ENCODE measurements around the gene DHRS2.

The DHRS2 gene

DNA sequence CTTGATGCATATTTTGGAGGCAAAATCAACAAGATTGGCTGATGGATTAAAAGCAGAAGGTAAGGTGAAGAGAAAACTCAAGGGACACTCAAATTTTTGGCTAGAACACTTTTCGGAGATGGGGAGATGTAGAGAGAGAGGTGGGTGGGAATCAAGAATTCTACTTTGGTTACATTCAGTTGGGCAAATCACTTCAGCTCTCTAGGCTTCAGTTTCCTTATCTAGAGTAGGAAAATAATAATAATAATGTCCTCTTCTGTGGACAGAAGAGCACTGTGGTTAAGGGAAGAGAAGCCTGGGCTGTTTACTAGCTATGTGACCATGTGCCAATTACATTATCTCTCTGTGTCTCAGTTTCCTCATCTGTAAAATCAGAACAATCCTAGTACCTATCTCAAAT is 23.4 kb upstream of the DHRS2 start:
- DNase-seq (ENCODE audit: low spot score): no peak

DNA sequence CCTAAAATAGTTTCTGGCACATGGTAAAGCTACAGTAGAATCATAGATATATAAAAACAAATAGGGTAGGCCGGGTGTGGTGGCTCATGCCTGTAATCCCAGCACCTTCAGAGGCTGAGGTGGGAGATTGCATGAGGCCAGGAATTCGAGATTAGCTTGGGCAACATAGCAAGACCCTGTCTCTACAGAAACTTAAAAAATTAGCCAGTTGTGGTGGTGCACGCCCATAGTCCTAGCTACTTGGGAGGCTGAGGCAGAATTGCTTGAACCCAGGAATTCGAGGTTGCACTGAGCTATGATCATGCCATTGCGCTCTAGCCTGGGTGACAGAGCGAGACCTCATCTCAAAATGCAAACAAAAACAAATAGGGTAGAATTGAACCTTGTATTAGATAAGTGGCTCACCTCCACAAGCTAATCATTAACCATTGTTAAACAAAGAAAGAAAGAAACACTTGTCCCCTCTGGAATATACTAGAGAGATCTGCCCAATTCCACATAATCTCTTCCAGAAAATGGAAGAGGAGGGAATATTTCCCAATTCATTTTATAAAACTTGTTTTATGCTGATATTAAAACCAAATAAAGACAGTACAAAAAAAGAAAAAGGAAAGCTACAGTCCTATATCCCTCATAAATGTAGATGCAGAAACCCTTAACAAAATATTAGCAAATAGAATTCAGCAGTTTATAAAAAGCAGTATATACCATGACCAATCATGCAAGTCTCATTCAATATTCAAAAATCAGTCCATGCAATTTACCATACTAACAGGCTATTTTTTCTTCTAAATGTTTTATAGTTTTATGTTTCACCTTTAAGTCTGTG is 22.7 kb upstream of the DHRS2 start:
- no peak for DNase-seq (ENCODE audit: low spot score)

DNA sequence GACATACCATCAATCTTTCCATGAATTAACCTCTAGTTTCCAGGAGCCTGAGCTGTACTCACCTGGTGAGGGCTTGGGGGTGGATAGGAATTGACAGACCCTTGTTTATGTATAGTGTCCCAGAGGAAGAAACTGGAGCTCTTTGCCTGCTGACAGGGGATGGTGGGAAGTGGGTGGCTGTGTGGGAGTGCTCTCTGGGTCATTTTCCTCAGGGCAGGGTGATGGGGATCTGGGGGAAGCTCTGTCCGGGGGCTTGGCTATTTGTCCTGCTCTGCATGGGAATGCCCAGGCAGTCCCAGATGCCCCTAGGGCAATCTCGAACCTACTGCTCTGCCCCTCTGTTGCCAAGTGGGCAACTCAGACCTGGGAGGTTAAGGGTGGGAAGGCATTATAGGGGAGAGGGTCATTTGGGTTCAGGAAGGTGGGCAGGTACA is 21.8 kb upstream of the DHRS2 start:
- no peak for DNase-seq (ENCODE audit: low spot score)

DNA sequence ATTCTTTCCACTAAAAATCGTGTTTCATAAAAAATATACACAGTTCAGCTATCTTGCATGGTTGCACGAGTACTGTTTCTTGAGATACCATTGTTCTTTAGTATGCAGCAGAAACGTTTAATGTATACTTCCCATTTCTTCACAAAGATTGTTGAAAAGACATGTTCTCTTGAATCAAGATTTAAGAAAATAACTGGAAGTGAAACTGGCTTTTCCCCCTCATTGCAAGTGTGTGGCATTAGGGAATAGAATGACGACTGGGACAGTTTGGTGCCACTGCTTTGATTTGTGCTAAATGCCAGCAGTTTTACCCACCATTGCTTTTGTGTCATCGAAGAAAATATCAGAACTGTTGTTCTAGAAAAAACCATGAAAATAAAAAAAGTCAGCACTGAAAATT is 20.3 kb upstream of the DHRS2 start:
- no peak for DNase-seq (ENCODE audit: low spot score)

DNA sequence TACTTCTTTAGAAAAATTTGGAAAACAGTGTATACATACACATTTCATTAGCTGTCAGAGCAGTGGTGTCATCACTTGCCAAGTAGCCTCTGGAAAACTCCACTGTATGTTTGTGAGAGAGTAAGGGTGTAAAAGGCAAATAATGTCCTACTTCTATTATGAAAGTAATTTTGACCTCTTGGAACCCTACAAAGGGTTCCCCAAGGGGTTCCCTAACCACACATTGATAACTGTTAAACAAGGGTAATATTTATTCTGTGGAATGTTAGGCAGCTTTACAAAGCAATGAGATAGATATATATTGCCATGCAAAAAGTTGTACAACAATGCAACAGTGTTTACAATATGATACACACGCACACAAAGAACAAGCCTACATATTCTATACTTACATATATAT is 18.6 kb upstream of the DHRS2 start:
- no peak for DNase-seq (ENCODE audit: low spot score)

DNA sequence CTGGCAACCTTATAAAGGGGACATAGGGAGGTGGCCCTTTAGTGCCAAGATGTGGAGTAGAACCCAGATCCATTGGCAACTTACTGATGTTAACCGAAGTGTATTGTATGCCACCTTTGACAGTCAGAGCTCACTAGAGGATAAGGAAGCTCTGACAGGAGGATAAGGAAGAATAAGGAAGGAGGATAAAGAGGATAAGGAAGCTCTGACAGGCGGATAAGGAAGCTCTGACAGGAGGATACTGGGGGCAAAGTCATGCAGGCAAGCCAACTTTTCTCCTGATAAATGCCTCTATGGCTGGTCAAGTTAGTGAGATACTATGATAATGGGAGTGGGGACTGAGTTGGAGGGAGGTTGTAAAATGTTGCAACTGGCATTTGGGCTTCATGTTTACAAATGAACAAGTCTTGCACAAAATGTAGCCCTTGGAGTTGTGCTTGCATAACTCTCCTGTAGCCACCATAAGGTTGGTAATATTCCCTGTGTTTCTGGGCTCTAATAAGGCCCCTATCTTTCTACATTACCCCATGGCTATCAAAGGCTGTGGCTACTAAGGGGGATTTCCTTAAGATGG is 17.7 kb upstream of the DHRS2 start:
- DNase-seq (ENCODE audit: low spot score): no peak

DNA sequence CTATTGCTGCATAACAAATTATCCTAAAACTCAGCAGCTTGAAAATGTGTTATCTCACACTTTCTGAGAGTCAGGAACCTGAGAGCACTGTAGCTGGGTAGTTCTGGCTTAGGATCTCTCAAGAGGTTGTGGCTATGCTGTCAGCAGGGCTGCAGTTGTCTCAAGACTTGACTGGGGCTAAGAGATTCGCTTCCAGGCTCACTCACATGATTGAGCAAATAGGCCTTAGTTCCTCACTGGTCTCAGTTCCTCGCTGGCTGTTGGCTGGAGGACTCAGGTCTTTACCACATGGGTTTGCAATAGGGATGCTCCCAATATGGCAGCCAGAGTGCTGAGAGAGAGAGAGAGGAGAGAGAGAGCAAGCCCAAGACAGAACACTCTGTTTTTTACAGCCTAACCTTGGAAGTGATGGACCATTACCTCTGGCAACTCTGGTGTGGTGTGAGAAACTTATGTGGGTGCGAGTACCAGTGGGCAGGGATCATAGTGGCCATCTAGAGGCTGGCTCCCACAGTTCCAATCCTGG is 15.9 kb upstream of the DHRS2 start:
- DNase-seq (ENCODE audit: low spot score): no peak

DNA sequence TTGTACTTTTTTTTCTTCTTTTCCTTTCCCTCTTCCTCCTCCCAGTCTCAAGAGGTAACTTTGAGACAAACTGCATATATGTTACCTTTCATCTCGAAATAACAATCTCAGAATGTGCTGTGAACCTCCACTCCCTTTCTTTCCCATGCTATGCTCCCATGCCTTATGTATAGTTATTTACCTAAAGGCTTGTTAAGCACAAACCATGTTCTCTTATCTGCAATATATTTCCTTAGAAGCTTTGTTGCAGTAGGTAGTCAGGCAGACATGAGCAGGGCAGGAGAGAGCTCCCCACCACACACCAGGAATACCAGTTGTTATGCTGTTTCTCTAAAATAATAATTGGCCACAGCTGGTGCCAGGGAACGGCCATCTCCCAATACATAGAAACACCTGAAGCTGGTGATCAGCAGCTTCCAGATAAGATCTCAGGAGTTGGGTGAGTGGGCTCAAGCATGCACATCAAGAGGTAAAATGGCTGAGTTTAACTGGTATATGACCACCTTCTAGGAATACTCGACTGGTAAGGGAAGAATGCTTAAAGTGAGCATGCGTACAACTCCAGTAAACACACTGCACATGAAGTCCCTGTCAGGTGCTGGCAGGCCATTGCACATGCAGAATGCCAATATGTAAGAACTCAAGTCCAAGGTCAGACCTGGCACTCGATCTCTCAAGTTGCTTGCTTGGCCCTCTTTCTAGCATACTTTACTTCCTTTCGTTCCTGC is 14.8 kb upstream of the DHRS2 start:
- no peak for DNase-seq (ENCODE audit: low spot score)

DNA sequence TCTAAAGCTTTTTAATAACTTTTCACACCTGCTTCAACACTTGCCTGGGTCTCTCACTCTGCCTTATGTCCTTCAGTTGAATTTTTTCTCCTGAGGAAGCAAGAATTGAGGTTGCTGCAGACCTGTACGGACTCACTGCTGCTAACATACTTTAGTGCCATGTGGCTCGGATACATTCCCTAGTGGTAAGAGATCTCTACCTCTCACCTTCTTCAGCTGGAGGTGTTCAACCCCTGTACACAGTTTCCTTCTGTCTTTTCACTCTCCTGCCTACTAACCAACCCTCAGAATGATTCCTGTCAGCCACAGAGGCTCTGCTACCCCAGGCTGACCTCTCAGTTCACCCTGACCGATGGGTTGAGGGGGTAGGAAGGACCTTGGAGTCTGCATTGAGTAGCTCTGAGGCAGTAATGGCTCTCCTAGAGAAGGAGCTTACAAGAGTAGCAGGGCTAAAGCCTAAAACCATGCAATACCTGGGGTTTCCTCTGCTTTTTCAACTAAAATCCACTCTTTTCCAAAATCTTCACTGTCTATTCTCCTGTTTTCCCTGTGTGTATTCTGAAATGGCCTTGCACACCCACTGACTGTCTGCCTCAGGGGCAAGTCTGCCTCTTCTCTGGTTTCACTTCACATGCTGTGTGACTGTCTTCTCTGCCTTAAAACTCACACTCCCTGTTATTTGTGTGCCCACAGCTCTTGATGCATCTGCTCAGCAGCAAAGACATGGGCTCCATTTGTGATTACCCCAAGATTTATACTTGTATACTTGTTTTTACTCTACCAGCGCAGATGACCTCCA is 14.0 kb upstream of the DHRS2 start:
- no peak for DNase-seq (ENCODE audit: low spot score)

DNA sequence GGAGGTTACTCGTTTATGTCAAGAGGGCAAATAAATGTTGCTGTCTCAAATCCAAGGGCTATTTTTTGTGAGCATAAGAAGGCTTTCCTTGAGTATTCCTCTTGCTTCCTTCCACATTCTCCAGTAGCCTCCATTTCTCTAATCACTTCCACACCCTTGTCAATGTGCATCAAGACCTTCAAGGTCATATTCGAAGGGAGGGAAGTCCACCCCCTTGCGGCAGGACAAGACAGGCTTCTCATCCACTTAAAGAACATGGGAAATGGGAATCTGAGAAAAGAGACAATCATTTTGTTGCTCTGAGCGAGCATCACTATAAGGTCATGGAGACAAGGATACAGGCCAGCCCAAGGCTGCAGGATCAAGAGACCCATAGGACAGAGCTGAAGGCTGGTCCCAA is 13.2 kb upstream of the DHRS2 start:
- no peak for DNase-seq (ENCODE audit: low spot score)

DNA sequence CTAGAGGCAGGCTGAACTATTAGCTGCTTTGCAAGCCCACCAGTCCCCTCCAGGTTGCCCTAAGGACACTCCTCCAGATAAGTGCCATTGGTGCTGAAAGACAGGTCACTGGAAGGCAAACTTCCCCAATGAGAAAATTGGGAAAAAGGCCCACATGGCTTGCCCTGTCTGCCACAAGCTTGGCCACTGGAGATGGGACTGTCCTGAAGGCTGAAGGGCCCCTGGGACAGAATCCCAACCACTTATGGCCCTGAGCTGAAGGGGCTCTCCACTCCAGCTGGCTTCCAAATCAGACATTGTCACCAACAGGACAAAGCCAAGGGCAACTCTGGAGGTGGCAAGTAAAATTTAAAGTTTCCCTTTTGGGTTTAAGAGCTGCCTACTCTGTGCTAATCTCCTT is 12.2 kb upstream of the DHRS2 start:
- no peak for DNase-seq (ENCODE audit: low spot score)

DNA sequence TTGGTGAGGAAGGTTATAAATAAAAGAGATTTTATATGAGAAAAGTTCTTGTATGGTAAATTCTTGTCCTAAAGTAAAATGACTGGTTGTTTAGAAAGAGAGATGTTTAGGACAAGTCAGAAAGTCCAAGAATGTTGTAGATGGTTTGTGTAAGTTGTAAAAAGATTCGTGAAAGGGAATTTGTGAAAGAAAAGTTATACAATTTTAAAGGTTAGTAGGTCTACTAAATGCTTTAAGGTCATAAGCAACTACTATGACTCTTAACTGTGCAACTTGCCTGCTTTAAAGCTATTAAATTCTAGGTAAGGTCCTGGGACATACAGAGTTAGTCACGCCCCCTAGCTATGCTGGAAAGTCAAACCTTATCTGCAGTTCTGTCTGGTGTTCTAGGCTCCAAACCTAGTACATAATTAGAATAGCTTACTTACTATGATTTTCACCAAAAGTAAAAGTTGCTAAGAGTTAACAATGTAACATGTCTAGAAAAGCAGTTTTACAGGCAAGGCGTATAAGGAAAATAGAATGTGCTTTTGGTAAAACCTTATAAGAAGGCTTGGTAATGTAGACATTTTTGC is 11.2 kb upstream of the DHRS2 start:
- DNase-seq (ENCODE audit: low spot score): no peak

DNA sequence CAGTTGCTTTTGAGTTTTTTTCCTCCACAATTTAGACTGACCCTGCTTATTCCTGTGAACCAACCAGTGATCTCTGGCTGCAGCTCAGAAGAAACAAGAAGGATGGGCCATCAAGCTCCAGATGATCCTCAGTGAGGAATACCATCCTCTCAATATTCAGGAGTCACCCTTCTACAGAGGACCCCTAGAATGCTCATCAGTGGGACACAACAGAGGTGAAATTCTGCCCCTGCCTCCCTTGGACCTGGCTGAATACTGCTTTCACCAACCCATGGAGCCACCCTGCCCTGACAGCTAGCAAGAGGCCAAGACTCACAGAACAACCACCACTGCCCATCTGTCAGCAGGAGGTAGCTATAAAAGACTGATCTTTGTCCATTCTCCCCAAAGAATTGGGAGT is 9.2 kb upstream of the DHRS2 start:
- no peak for DNase-seq (ENCODE audit: low spot score)

DNA sequence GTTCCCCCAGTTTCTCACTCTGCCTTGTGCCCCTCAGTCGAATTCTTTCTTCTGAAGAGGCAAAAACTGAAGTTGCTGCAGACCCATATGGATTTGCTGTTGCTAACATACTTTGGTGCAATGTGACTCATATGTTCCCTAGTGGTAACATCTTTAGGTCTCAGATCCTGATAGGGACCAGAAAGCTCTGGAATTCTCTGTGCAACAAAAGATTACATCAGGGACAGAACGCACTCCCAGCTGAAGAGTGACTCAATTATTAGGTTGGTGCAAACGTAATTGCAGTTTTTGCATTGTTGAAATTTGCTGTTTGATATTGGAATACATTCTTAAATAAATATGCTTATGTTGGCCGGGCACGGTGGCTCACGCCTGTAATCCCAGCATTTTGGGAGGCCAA is 8.2 kb upstream of the DHRS2 start:
- no peak for DNase-seq (ENCODE audit: low spot score)

DNA sequence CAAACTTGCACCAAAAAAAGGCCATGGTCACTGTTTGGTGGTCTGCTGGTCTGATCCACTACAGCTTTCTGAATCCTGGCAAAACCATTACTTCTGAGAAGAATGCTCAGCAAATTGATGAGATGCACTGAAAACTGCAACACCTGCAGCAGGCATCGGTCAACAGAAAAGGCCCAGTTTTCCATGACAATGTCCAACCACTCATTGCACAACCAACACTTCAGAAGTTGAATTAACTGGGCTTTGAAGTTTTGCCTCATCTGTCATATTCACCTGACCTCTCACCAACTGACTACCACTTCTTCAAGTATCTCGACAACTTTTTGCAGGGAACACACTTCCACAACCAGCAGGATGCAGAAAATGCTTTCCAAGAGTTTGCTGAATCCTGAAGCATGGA is 7.0 kb upstream of the DHRS2 start:
- no peak for DNase-seq (ENCODE audit: low spot score)

DNA sequence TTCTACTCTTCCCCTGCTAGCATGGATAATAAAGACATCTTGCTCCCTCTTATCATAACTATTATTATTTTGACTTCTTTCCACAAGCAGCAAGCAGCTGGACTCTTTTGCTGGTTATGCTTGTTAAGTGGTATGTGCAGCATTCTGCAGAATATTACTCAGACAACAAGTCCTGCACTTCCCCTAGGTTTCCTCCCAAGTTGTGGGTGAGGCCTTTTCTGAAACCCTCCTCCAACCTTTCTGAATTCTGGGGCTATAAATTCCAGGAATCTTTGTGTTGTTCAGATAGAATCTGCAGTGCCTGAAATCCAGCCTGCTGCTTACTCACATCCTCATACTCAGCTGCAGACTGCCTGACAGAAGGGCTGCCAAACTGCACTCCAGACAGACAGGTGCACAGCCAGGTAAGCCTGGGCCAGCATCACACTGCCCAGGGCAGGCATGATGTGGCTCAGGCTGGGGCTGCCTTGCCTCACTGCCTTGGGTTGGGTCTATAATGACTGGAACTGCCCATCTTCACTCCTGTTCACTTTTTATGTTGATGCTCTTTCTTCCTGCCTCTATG is 6.2 kb upstream of the DHRS2 start:
- no peak for DNase-seq (ENCODE audit: low spot score)

DNA sequence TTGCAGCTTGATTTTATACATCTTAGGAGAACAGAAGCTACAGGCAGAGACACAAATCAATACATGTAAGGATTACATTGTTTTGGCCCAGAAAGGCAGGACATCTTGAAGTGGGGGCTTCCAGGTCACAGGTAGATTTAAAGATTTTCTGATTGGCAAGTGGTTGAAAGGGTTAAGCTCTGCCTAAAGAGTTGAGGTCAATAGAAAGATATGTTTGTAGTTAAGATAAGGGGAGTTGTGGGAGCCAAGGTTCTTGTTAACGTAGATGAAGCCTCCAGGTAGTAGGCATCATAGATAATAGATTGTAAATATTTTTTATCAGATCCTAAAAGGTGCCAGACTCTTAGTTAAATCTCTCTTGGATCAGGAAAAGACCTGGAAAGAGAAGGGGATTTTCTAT is 5.5 kb upstream of the DHRS2 start:
- DNase-seq (ENCODE audit: low spot score): no peak

DNA sequence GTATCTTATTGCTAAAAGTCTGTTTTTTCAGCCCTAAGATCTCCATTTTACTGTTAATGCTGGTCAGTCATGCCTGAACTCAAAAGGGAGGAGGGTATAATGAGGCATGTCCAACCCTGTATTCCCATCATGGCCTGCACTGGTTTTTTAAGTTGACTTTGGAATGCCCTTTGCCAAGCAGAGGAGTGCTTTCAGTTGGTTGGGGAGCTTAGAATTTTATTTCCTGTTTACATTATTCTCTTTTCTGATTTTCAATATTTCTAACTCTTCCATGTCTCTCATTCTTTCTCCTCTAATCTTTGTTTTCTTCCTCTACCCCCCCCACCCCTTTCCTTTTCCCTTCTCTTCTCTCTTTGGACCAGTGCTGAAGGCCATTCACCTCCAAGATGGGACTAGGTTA is 4.9 kb upstream of the DHRS2 start:
- no peak for DNase-seq (ENCODE audit: low spot score)

DNA sequence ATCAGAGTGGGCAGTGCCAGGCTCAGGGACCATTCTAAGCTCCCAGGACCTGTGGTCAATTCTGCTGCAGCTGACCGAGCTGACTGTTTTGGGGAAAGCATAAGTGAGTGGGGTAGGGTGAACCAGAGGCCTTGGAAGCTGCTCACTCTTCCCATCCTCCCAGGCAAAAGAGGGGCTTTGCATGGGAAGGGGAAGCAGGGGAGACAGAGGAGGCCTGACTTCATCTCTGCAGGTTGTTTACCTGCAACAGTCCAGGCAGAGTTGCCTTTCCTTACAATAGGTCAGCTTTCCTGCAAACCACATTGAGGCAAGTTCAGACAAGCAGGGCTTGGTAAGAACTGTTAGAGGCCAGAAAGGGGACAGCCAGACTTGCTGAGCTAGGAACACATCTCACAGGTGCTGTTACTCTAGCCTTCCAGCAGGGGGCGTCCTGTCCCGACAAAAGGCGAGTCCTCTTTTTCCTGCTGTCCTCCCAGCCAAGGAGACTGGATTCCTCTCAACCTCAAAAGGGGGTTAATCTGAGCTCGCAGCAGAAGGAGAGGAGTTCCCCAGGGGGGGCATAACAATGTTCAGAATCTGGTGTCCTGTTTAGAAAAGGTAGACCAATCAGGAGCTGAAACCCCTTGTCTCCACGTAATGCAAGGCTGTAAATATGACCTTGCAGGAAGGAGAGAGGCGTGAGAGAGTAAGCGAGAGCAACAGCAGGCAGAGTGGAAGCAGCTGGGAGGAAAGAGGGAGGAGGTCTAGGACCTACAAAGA is 4.3 kb upstream of the DHRS2 start:
- peak; percentile 66 for DNase-seq (ENCODE audit: low spot score)

DNA sequence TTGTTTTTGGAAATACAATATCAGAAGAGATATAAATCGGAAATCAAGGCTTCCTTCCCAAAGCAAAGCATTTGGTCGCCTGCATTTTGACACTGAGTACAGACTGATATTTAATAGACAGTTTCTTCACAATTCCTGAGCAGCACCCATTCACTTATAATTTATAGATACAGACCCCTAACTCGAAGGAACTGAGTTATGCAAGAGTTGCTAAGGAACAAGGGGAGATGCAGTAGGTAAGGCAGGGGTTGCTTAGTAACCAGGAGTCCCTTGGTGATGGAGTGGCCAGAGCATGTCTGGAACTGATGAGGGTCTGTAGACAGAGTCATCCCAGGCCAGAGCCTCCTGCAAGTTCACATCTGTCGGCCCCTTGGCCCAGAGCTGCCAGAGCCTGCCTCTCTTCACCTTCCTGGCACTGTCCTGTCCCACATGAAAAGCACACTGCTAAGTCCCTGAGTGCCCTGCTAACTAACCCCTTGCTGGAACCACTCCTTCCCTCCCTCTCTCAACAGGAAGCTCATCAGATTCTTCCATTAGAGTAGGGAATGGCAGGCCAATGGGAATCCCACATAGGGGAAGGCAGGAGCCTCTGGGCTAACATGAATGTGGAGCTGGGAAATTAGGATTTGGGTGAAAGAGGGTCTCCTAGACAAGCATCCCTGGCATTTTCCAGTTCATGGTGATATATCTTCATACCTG is 3.6 kb upstream of the DHRS2 start:
- no peak for DNase-seq (ENCODE audit: low spot score)
